ENCODE data around the gene GON7.
"Not testable (repeated sequence)": the region's sequence is repeated elsewhere in the genome, so short reads cannot be mapped to it uniquely, and the experiment has no call there.

Gene GON7

DNA sequence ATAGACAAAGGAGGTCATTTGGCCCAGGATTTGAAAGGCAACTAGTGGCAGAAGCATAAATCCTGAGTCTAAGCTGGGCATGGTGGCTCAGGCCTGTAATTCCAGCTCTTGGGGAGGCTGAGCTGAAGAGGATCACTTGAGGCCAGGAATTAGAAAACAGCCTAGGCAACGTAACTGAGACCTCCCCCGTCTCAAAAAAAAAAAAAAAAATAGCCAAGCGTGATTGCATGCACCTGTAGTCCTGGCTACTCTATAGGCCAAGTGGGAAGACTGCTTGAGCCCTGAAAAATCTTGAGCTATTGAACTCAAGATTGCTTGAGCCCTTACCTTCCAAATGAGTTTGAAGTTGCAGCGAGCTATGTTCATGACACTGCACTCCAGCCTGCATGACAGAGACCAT, 7.8 kb downstream of the GON7 start:
- no peak for DNase-seq

DNA sequence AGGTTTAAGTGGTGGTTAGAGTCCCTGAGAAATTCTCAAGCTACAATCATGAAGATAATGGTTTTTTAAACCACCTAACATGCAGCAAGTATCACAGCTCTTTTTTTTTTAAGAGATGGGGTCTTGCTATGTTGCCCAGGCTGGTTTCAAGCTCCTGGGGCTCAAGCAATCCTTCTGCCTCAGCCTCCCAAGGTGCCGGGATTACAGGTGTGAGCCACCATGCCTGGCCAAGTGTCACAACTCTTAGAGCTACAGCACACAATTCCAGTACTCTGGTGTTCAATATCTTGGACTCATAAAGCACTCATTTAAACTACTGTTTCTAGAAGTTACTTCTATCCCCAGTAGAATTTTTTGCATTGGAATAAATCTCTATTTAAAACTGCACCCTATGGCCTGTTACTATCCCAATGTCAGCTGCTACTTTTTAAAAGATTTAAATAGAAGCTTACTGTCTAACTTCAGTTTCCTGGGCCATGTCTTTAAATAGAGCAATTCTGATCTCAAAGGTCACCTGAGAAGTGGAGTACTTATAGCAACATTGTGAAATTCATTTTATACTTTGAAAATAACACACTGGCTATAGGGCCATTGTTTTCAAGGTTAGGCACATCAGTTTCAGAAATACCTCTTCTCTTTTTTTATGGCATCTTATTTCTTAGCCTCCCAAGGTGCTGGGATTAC, 11.4 kb downstream of the GON7 start:
- DNase-seq, result no peak

- no peak for DNase-seq
Observed at GRCh38 chr14:93186956-93187355, 19.9 kb downstream of the GON7 start.

DNA sequence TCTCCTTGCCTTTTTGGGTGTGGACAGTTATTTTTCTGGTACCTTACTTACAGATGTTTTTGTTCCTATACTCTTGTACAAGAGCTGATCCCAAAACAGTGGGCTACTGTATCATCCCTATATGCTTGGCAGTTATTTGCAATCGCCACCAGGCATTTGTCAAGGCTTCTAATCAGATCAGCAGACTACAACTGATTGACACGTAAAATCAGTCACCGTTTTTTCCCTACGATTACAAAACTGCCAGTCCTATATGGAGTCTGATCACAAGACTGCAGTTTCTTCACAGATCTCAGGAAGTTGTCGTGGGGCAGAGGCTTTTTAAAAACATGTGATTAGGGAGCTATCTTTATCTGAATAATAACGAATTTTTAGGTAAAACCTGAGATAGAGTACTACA, 20.4 kb downstream of the GON7 start:
- no peak for DNase-seq

- no peak for DNase-seq
Observed at GRCh38 chr14:93185349-93185720, 21.5 kb downstream of the GON7 start.

DNA sequence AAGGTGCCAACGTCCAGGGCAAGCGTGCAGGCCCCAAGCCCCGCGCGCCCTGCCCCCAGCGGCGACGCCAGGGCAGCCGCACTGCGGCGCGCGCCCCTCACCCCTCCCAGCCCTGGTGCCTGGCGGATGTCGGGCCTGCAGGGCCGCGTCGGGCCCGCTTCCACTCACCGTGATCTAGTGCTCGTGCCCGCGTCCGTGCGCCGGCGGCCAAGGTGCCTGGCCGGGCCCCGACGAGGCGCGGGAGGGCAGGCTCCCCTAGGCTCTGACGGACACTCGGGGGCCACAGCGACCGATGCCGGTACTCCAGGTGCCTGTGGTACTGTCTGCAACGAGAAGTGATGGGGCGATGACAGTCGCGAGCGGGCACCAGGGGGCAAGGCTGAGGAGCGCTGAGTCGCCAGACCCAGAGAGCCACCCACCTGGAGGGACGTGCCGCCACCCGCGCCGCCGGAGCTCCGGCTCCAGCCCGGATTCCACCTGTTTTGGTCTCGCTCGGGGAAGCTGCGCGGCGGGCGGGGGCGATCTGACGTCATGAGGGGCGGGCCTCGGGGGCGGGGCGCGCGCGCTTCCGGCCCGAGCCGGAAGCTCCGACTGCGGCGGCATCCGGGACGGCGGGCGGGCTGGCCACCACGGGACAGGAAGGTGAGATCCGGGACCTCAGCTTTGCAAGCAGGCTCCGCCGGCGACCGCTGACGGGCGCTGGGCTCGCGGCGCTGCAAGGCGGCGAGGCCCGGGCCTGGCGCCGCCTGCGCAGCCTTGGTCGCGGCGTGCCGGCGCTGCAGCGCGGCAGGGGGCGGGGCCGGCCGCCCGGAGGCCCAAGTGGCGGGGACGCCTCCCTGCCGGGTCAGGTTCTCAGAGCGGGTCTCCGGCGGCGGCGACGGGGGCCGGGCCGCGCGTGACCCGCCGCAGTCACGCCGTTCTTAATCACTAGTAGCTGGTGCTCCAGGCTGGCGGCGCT, 22.2 kb downstream of the GON7 start, which contains the start of the genes LYSET and MOAP1:
Gene LYSET (plus strand): TSS at position 927 of the 958 bp plus-strand sequence. CDS start 89 bp downstream, outside the sequence.
Gene MOAP1 (minus strand): TSS at position 507 of the 958 bp plus-strand sequence. CDS start 655 bp downstream, outside the sequence.
- DNase-seq, result peak; percentile 93 to 94

DNA sequence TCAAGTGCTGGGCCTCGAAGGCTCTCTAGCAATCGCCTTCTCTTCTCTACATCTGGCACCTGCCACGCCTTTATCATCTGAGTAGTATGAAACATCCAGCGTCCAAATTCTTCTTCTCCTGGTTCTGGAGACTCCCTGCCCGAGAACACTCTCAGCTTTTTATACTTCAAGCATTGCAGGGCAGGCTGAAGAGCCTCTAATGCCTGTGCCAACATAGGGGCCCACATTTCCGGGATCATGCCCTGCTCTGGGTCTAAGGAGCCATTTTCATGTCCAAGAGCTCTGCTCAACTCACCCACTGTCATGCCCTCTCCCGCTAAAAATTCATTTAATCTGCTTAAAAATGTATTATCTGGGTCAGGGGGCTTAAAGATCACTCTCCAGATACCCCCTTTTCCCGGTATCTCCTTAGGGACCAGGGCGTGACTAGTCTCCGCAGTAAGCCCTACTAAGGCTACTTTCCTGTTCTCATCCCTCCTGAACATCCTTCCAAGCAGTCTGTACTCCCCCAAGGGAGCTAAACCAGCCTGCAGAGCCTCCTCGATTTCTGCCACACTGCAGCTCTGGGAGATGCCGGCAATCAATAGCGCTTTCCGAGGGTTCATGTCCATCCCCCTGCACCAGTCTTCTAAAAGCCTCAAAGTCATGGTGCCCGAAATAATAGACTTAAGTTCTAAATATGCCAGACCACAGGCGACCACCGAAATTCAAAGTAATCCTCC, 23.1 kb downstream of the GON7 start:
- DNase-seq, result no peak

DNA sequence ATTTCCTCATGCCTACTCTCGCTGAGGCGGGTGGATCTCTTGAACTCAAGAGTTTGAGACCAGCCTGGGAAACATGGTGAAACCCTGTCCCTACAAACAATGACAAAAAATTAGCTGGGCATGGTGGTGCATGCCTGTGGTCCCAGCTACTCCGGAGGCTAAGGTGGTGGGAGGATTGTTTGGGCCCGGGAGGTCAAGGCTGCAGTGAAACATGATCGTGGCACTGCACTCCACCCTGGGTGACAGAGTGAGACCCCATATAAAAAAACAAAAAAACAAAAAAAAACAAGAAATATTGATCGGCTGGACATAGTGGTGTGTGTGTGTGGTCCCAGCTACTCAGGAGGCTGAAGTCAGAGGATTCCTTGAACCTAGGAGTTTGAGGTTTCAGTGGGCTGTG, 31.4 kb downstream of the GON7 start:
- no peak for DNase-seq

- not testable (repeated sequence) for DNase-seq
Observed at GRCh38 chr14:93174731-93175130, 32.1 kb downstream of the GON7 start.

DNA sequence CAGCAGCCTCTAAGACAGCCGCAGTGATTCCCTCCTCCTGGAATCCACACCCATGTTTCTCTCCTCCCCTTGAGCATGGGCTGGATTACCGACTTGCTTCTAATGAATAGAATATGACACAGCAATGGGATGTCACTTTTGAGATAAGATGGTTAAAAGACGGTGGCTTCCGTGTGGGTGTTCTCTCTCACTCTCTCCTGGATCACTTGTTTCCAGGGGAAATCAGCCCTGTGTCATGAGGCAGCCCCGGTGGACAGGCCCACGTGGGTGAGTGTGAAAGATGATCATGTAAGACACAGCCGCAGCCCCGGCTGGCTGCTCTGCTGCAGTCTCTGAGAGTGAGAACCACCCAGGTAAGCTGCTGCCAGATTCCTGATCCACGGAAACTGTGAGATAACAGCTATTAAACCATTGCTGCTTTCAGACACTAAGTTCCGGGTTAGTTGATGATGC, 32.9 kb downstream of the GON7 start:
- no peak for DNase-seq

DNA sequence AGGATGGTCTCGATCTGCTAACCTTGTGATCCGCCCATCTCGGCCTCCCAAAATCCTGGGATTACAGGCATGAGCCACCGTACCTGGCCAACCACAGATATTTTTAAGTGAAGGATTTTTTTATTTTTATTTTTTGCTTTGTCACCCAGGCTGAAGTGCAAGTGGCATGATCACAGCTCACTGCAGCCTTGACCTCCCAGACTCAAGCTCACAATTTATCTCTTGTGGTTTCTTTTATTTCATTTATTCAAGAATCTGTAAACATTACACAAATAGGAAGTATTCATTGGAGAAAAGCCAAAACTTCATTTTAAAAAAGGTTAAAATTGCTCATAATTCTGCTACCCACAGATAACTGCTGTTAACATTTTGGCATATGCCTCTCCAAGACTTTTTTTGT, 35.5 kb downstream of the GON7 start:
- no peak for DNase-seq

DNA sequence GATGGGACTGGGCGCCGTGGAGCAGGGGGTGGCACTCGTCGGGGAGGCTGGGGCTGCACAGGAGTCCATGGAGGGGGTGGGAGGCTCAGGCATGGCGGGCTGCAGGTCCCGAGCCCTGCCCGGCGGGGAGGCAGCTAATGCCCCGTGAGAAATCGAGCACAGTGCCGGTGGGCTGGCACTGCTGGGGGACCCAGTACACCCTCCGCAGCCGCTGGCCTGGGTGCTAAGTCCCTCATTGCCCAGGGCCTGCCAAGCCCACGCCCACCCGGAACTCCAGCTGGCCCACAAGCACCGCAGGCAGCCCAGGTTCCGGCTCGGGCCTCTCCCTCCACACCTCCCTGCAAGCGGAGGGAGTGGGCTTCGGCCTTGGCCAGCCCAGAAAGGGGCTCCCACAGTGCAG, 36.7 kb downstream of the GON7 start:
- not testable (repeated sequence) for DNase-seq

DNA sequence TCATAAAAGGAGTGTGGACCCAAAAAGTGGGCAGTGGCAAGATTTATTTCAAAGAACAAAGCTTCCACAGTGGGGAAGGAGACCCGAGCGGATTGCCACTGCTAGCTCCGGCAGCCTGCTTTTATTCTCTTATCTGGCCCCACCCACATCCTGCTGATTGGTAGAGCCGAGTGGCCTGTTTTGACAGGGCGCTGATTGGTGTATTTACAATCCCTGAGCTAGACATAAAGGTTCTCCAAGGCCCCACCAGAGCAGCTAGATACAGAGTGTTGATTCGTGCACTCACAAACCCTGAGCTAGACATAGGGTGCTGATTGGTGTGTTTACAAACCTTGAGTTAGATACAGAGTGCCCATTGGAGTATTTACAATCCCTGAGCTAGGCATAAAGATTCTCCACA, 37.2 kb downstream of the GON7 start:
- not testable (repeated sequence) for DNase-seq

- DNase-seq, result not testable (repeated sequence)
Observed at GRCh38 chr14:93168610-93169009, 38.3 kb downstream of the GON7 start.

GRCh38 chr14:93165271-93166265, 41.3 kb downstream of the GON7 start:
- not testable (repeated sequence) for DNase-seq

DNA sequence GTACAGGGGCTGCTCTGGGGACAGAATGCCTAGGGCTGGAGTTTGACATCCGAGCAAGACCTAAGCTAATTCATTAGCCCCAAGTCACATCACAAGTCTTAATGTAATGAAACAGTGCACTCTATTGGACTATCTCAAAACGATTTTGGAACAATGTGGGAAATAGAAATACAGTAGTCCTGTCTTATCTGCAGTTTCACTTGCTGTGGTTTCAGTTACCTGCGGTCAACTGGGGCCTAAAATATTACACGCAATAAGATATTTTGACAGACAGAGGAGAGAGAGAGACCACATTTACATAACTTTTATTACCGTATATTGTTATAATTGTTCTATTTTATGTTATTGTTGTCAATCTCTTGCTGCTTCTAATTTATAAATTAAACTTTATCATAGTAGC, 43.3 kb downstream of the GON7 start:
- DNase-seq, result no peak

- no peak for DNase-seq
Observed at GRCh38 chr14:93161411-93161940, 45.4 kb downstream of the GON7 start.

DNA sequence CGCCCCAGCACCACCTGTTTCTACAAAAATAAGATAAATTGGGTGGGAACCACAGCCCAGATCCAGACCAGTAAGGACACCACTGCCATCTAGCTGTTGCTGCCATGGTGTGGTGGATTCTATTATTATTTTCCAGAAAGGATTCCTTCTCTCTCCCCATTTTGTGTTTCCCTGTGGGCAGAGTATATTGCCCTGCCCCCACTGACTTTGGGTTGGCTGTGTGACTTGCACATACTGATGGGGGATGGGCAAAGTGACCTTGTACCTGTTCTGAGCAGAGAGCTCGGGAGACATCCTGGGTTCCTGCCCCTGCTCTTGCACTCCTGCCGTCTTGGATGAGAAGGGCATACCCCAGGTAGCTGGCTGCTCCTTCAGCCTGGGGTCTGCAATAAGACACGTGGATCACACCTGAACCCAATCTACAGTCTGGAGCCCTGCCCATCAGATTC, 46.5 kb downstream of the GON7 start:
- DNase-seq, result no peak

GRCh38 chr14:93159625-93160352, 47.1 kb downstream of the GON7 start:
- DNase-seq, result not testable (repeated sequence)

DNA sequence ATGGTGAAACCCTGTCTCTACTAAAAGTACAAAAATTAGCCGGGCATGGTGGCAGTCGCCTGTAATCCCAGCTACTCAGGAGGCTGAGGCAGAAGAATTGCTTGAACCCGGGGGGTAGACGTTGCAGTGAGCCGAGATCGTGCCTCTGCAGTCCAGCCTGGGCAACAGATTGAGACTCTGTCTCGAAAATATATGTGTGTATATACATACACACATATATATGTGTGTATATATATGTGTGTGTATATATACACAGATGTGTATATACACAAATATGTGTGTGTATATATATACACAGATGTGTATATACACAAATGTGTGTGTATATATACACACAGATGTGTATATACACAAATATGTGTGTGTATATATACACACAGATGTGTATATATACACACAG, 48.5 kb downstream of the GON7 start:
- DNase-seq, result not testable (repeated sequence)
